ENCODE data around the gene SPINK8. TPM values are rescaled to one million over a fixed set of nuclear protein-coding genes. Genes with fewer than 3 reads are reported as not detected.

SPINK8 gene
- total and polyA plus RNA-seq, 2 of the 8 experiments (the other 6 are each of a cell fraction or from before 2014, with no cell fraction given), result 0.29 TPM; not detected in 1

DNA sequence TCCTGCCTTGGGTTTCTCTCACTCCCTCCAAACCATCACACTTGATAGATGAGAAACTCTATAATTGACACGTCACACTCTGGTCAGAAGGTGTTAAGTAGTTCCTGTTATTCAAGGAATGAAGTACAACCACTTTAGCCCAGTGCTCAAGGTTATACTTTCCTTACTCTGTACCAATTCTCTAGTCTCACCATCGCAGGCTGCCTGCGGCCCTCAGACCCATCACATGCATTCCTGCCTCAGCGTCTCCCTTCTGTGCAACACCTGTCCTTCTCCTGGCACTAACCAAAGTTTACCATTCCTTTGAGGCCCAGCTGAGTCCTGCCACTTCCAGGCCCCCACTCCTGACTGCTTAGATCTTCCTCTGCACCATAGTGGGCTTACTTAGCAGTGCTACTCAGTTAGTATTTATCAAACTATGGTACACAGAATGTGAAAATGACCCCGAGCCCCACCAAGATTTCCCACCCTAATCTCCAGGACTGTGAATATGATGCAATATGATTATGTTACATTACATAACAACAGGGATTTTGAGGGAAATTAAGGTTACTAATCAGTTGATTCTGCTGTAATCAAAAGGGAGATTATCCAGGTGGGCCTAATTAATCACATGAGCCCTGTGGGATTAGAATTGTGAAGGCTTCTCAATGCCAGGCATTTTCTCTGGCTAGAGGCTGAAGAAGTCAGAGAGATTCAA lies 36.2 kb downstream of the SPINK8 start:
- H3K27me3 ChIP-seq (replicated peaks in 1 of 4; ENCODE audit: control insufficient read depth in 3 of 4, extremely low read depth in 1 of 4, insufficient read depth in 3 of 4, low read length in 3 of 4), result no peaks in the 10 kb centered on the region; a peak in 1 of 7 replicates
- DNase-seq (ENCODE audit: low read depth in 1 of 2, low spot score in 2 of 2), result no peak
- WGBS, 2 experiments (ENCODE audit: extremely low coverage in 1 of 2, insufficient coverage in 1 of 2, insufficient read length in 1 of 2, insufficient replicate concordance in 2 of 2, low coverage in 1 of 2, low lambda C conversion rate in 2 of 2, missing lambda C conversion rate in 1 of 2), result 95% methylated on average over 5 of the region's 5 CpGs; no CpG with 5 or more reads in 1 of the 2 experiments

More for the DNA sequence above, 36.2 kb downstream of the SPINK8 start:
- Histone ChIP-seq H3K4me1 (replicated peaks in 1 of 4; ENCODE audit: control insufficient read depth in 3 of 4, insufficient read depth in 4 of 4, low read length in 3 of 4) (no peaks in the 10 kb centered on the region; a peak in 1 of 7 replicates), H3K14ac (ENCODE audit: insufficient read length) (no peak overlapping the region), H3K4me2 (ENCODE audit: insufficient read depth in 1 of 2, low read depth in 2 of 2, low read length in 2 of 2) (no peak overlapping the region), H4K91ac (replicated peaks; ENCODE audit: insufficient read length, low read length) (no peak overlapping the region), H3K79me1 (ENCODE audit: low read depth, low read length) (0 out of 2 replicates have a peak, but pooled peaks cover 2% of the 10 kb centered on the region), H3K36me3 (ENCODE audit: control insufficient read depth in 2 of 4, insufficient read depth in 4 of 4, low read length in 3 of 4) (peaks cover 0 to 18% (median 6%) of the 10 kb centered on the region in 4 experiments; a peak in 4 of 8 replicates), H2AFZ (ENCODE audit: low read length) (no peak overlapping the region), H4K20me1 (replicated peaks in 1 of 2; ENCODE audit: control insufficient read depth in 1 of 2, insufficient read depth in 2 of 2, low read length in 2 of 2) (peaks cover 0 to 9% of the 10 kb centered on the region in 2 experiments), H3K23ac (ENCODE audit: insufficient read length) (no peak overlapping the region), H2BK120ac (replicated peaks; ENCODE audit: low read depth, low read length) (no peak overlapping the region), H3K23me2 (ENCODE audit: low read depth, low read length) (peaks cover 4% of the 10 kb centered on the region; the same call in 1 of the 2 replicates), H3K4me3 (ENCODE audit: extremely low read depth in 1 of 4, insufficient read depth in 2 of 4, low read depth in 3 of 4, low read length in 4 of 4) (no peak overlapping the region), H3K4ac (replicated peaks; ENCODE audit: insufficient read length, low read depth, low read length) (no peak overlapping the region), H3K56ac (replicated peaks; ENCODE audit: insufficient read length, low read depth, low read length) (no peak overlapping the region), H3K9me3 (ENCODE audit: insufficient read depth in 2 of 2, low read depth in 1 of 2, low read length in 1 of 2) (no peaks in the 10 kb centered on the region), H2AK5ac (ENCODE audit: low read depth, low read length) (no peak overlapping the region), H3K79me2 (ENCODE audit: control insufficient read depth in 1 of 2, insufficient read depth in 2 of 2, low read length in 2 of 2) (no peaks in the 10 kb centered on the region), H4K8ac (ENCODE audit: extremely low read depth, insufficient read depth, low read length) (no peak overlapping the region), H2BK12ac (ENCODE audit: low read depth, low read length) (no peak overlapping the region), H2BK5ac (ENCODE audit: low read depth, low read length) (no peak overlapping the region), H2BK20ac (ENCODE audit: low read length) (no peak overlapping the region), H4K5ac (ENCODE audit: insufficient read length, low read depth, low read length) (no peak overlapping the region), H3K27ac (ENCODE audit: low read depth, low read length) (no peak overlapping the region), H3K18ac (ENCODE audit: extremely low read depth, low read length) (no peak overlapping the region), H3K9ac (replicated peaks in 1 of 4; ENCODE audit: extremely low read depth in 1 of 4, low read depth in 3 of 4, low read length in 3 of 4) (no peak overlapping the region), H2BK15ac (ENCODE audit: low read length) (no peak overlapping the region)
- TF ChIP-seq, protein P1, sequence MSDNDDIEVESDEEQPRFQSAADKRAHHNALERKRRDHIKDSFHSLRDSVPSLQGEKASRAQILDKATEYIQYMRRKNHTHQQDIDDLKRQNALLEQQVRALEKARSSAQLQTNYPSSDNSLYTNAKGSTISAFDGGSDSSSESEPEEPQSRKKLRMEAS (IDR thresholded peaks at IDR 0.05), result no peak
- TF ChIP-seq CEBPB (IDR thresholded peaks at IDR 0.05; ENCODE audit: low read depth, low read length) (no peak), SAP30 (IDR thresholded peaks at IDR 0.05; ENCODE audit: insufficient read depth, insufficient replicate concordance, low read length) (no peak), RAD21 (IDR thresholded peaks at IDR 0.05 in 1 of 2, conservative IDR thresholded peaks at IDR 0.05 in 1 of 2; ENCODE audit: low read depth in 2 of 2, low read length in 2 of 2) (no peak), CHD1 (IDR thresholded peaks at IDR 0.05; ENCODE audit: low read depth, low read length) (no peak)
- ChIA-PET CTCF (ENCODE audit: partially characterized antibody) (interaction anchor here (1.3 kb wide), 1 partner anchor 139 kb away, joined by 4 read pairs; no protein-coding TSS in a partner anchor), POLR2A (ENCODE audit: partially characterized antibody) (interaction anchor here (0.7 kb wide), 1 partner anchor 12 kb away, joined by 3 read pairs; no protein-coding TSS in a partner anchor)
- FAIRE-seq, result no peak
